Tibial nerve (tissue), 4 donors: ENCODE results near the gene INPP5A. TPM values are rescaled to one million over a fixed set of nuclear protein-coding genes. Genes with fewer than 3 reads are reported as not detected.
"Not testable (repeated sequence)": the region's sequence is repeated elsewhere in the genome, so short reads cannot be mapped to it uniquely, and the experiment has no call there.

Source experiments
- DNase-seq, 2 donors: peaks; one replicate each; pipeline ENCODE4 v3.0.0-alpha.2; 2019; ENCODE audit warnings: low spot score in 2 of 2
- H3K27ac ChIP-seq, 4 donors: fragments of 200-600 bp; sonication (generic) in 3 of 4; one replicate each; pipeline ENCODE4 v1.5.1; 2017 to 2019; ENCODE audit warnings: mild to moderate bottlenecking in 1 of 4
- H3K27me3 ChIP-seq, 2 donors: fragments of 200-600 bp; sonication (generic) in 1 of 2; one replicate each; pipeline versions ENCODE4 v1.5.1 to v1.6.0; 2017 to 2019
- H3K36me3 ChIP-seq, 3 donors: fragments of 200-600 bp; sonication (generic); one replicate each; pipeline ENCODE4 v1.5.1; 2018 to 2019
- H3K4me1 ChIP-seq, 4 donors: fragments of 200-600 bp; sonication (generic) in 3 of 4; one replicate each; pipeline ENCODE4 v1.5.1; 2017 to 2019
- H3K4me3 ChIP-seq, 4 donors: fragments of 200-600 bp; sonication (generic) in 3 of 4; one replicate each; pipeline ENCODE4 v1.5.1; 2017 to 2019; ENCODE audit warnings: mild to moderate bottlenecking in 1 of 4, moderate library complexity in 1 of 4
- H3K9me3 ChIP-seq, 4 donors: fragments of 200-600 bp; sonication (generic) in 3 of 4; one replicate each; pipeline ENCODE4 v1.5.1; 2017 to 2019
- EP300 ChIP-seq, 2 donors: sonication (generic); formaldehyde crosslinking; IDR thresholded peaks; one replicate each; pipeline ENCODE4 v1.6.1; 2017; ENCODE audit warnings: antibody characterized with exemption in 2 of 2, mild to moderate bottlenecking in 1 of 2
- POLR2A ChIP-seq, 2 donors: fragments of 450-650 bp; IDR thresholded peaks; one replicate each; pipeline ENCODE4 v1.6.1; 2017; ENCODE audit warnings: antibody characterized with exemption in 2 of 2, mild to moderate bottlenecking in 2 of 2, moderate library complexity in 2 of 2
- WGBS, 2 donors: methylation state at CpG; one replicate each; pipeline ENCODE4 v1.1.5; 2018; 5-methylcytosine and 5-hydroxymethylcytosine counted together
- total RNA-seq, 4 donors: library from RNA; depleted of rRNA; stranded (reverse); fragments of >200 nt; gene quantifications; one replicate each; pipeline ENCODE4 v1.1.0, GENCODE V29; 2016
- TF ChIP-seq, protein P1 (sequence below), 5 experiments: fragments of 200-600 bp in 3 of 5; fragments of 450-650 bp in 2 of 5; sonication (generic) in 3 of 5; IDR thresholded peaks; one replicate each; pipeline ENCODE4 v1.5.1; 2016 to 2019; ENCODE audit warnings: antibody characterized with exemption in 5 of 5, mild to moderate bottlenecking in 3 of 5, moderate library complexity in 2 of 5

Gene INPP5A
- total RNA-seq, 4 donors from 2014 or later: 73.8 to 101 (median 86.2) TPM

DNA sequence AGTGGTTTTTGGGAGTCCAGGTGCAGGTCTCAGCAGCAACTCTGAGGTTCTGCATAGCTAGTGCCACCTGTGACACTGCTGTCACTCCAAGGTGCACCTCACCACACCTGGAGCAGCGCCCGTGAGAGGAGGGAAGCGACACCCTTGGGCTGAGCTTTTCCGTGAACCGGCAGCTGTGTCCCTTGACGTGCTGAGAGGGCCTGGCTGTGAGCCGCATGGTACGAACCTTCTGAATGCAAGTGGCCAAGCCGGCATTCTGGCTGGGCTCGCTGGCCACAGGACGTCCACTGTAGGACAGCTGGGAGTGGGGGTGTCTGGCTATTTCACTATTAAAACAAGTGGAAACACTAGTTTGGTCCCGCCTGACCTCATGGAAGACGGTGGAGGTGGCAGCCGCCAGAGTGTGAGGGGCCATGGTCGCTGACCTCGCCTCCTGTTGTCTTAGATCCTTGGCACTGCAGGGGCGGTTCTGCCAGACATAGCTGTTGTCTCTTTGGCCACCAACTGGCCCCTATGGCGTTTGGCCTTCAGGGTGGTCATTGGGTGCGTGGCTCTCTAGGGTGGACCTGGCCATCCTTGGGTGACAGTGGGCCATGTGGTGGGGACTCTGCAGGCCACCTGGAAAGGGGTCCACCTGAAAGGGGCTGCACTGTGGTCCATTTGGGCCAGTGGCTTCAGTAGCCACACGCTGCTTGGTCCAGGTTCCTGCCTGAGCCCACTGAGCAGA is 12.9 kb downstream of the INPP5A start:
- H3K4me1 ChIP-seq: peaks cover 0 to 52% (median 17%) of the 10 kb centered on the region in 4 donors
- no peak overlapping the region for H3K4me3 ChIP-seq
- TF ChIP-seq, protein P1, sequence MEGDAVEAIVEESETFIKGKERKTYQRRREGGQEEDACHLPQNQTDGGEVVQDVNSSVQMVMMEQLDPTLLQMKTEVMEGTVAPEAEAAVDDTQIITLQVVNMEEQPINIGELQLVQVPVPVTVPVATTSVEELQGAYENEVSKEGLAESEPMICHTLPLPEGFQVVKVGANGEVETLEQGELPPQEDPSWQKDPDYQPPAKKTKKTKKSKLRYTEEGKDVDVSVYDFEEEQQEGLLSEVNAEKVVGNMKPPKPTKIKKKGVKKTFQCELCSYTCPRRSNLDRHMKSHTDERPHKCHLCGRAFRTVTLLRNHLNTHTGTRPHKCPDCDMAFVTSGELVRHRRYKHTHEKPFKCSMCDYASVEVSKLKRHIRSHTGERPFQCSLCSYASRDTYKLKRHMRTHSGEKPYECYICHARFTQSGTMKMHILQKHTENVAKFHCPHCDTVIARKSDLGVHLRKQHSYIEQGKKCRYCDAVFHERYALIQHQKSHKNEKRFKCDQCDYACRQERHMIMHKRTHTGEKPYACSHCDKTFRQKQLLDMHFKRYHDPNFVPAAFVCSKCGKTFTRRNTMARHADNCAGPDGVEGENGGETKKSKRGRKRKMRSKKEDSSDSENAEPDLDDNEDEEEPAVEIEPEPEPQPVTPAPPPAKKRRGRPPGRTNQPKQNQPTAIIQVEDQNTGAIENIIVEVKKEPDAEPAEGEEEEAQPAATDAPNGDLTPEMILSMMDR (IDR thresholded peaks at IDR 0.05): no peak
- no peak for TF ChIP-seq POLR2A (IDR thresholded peaks at IDR 0.05)
- no peak for TF ChIP-seq EP300 (IDR thresholded peaks at IDR 0.05)
- DNase-seq: no peak
- WGBS, 2 donors: 86 to 89% methylated on average over 8 to 15 of the region's 20 CpGs
- peak overlapping the region in 1 of 4 donors; percentile 35 for H3K27ac ChIP-seq
- no peaks in the 10 kb centered on the region for H3K36me3 ChIP-seq
- H3K9me3 ChIP-seq: no peaks in the 10 kb centered on the region
- no peaks in the 10 kb centered on the region for H3K27me3 ChIP-seq

DNA sequence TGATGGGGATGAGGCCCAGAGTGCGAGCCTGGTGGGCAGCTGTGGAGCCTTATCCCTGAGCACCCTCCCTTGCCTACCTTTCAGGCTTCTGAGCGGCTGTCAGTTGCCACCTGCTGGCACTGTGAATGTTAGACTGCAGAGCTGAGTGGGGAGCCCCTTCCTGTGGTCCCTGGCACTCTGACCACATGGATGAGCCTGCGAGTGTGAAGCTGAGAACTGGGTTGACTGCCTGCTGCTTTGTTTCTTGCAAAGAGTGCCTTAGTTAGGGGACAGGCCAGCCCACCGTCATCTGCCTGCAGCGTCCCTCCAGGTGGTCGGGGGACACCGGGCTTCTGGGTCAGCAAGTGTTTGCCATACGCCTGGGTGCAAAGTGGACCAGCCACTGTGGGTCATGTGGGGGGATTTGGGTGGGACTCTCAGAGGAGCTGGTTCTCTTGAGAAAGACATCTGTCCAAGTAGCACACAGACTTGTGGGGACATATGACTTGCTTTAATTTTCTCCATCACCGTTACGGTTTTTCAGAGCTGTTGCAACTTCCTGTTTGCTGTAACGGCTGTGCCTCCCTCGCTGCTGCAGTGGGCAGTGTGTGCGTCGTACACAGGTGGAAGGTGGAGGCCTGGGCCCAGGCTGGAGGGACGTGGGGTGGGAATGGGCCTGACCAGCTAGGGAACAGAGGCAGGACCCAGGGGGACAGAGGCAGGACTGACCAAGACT is 13.7 kb downstream of the INPP5A start:
- Histone ChIP-seq H3K27me3 (no peaks in the 10 kb centered on the region), H3K4me3 (no peak overlapping the region), H3K9me3 (no peaks in the 10 kb centered on the region), H3K4me1 (peaks cover 0 to 49% (median 13%) of the 10 kb centered on the region in 4 donors), H3K36me3 (no peaks in the 10 kb centered on the region), H3K27ac (peak overlapping the region in 1 of 4 donors; percentile 44)
- 60 to 65% methylated on average over 13 of the region's 15 CpGs for WGBS, 2 donors
- no peak for DNase-seq
- TF ChIP-seq POLR2A (IDR thresholded peaks at IDR 0.05) (no peak), EP300 (IDR thresholded peaks at IDR 0.05) (no peak)
- TF ChIP-seq, protein P1 (IDR thresholded peaks at IDR 0.05): no peak

DNA sequence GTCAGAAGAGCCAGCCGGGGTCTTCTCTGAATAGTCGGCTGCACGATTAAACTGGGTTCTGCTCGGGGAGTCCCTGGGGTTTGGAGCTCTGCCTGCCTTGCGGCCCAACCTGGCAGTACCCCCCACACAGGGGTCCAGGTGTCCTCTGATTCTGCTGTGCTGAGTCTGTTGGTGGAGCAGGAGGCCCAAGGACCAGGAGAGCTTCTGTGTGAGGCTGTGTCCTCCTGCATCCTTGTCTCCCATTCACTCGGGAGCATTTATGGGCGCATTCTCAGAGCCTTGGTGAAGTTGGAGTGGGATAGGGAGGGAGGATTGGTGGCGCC is 14.2 kb downstream of the INPP5A start:
- Histone ChIP-seq H3K9me3 (no peaks in the 10 kb centered on the region), H3K27me3 (no peaks in the 10 kb centered on the region), H3K36me3 (no peaks in the 10 kb centered on the region), H3K27ac (peak overlapping the region in 1 of 4 donors; percentile 44), H3K4me1 (peaks cover 0 to 44% (median 11%) of the 10 kb centered on the region in 4 donors), H3K4me3 (no peak overlapping the region)
- DNase-seq: no peak
- WGBS, 2 donors: 78 to 79% methylated on average over 8 of the region's 8 CpGs
- TF ChIP-seq POLR2A (IDR thresholded peaks at IDR 0.05) (no peak), EP300 (IDR thresholded peaks at IDR 0.05) (no peak)
- TF ChIP-seq, protein P1 (IDR thresholded peaks at IDR 0.05): no peak

DNA sequence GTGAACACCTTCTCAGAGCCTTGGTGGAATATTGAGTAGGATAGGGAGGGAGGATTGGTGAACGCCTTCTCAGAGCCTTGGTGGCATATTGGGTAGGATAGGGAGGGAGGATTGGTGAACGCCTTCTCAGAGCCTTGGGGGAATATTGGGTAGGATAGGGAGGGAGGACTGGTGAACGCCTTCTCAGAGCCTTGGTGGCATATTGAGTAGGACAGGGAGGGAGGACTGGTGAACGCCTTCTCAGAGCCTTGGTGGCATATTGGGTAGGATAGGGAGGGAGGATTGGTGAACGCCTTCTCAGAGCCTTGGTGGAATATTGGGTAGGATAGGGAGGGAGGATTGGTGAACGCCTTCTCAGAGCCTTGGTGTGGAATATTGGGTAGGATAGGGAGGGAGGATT is 15.0 kb downstream of the INPP5A start:
- DNase-seq, H3K27me3 ChIP-seq, H3K27ac ChIP-seq, H3K36me3 ChIP-seq, H3K9me3 ChIP-seq, H3K4me3 ChIP-seq: not testable (repeated sequence)
- WGBS, 2 donors: 92 to 95% methylated on average over 6 of the region's 6 CpGs
- peaks cover 0 to 43% (median 8%) of the 10 kb centered on the region in 4 donors for H3K4me1 ChIP-seq

DNA sequence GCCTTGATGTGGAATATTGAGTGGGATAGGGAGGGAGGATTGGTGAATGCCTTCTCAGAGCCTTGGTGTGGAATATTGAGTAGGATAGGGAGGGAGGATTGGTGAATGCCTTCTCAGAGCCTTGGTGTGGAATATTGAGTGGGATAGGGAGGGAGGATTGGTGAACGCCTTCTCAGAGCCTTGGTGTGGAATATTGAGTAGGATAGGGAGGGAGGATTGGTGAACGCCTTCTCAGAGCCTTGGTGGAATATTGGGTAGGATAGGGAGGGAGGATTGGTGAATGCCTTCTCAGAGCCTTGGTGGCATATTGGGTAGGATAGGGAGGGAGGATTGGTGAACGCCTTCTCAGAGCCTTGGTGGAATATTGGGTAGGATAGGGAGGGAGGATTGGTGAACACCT is 16.0 kb downstream of the INPP5A start:
- H3K36me3 ChIP-seq, H3K27me3 ChIP-seq, DNase-seq, H3K4me3 ChIP-seq, H3K27ac ChIP-seq, H3K9me3 ChIP-seq: not testable (repeated sequence)
- WGBS, 2 donors: 91 to 97% methylated on average over 3 of the region's 3 CpGs
- H3K4me1 ChIP-seq: peaks cover 0 to 52% (median 8%) of the 10 kb centered on the region in 4 donors
